Endometrial microvascular endothelial cells (primary cell): ENCODE data around the gene PGLYRP4. TPM values are rescaled to one million over a fixed set of nuclear protein-coding genes. Genes with fewer than 3 reads are reported as not detected.
"Not testable (repeated sequence)": the region's sequence is repeated elsewhere in the genome, so short reads cannot be mapped to it uniquely, and the experiment has no call there.

Experiments
- in situ Hi-C: cut with HindIII; loops from 2 replicates; pipeline ENCODE4 v1.10.0; 2017; ENCODE audit warnings: low sequenced_read_pairs, low pct_unique_long_range_greater_than_20kb; ENCODE audit errors: inconsistent ontology term
- total RNA-seq: library from RNA; depleted of rRNA; stranded (reverse); fragments of >200 nt; gene quantifications from one replicate; pipeline ENCODE4 v1.2.3, GENCODE V29; 2015; ENCODE audit errors: inconsistent ontology term

PGLYRP4 gene
- total RNA-seq, 1 donor from 2014 or later: not detected

DNA sequence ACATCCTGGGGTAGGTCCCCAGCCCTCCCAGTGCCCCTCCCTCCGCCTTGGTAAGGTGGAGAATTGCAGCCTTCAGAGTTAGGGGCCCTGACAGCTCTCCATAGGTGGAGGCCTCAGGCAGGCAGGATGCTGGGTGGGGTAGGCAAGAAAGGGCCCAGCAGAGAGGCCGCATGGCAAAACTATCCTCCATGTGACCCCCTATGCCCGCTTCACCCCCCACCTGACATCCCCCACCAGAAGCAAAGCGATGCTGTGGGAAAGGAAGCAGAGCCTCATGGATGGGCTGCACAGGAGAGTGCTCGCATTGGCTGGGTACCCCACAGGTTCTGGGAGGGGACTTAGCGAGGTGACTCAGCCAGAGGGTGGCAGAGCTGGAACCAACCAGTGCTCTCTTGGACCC, 10.6 kb upstream of the PGLYRP4 start:
- in situ Hi-C loops: loop anchor here (25.0 kb wide), 1 partner anchor 128 kb away; no protein-coding TSS in a partner anchor

DNA sequence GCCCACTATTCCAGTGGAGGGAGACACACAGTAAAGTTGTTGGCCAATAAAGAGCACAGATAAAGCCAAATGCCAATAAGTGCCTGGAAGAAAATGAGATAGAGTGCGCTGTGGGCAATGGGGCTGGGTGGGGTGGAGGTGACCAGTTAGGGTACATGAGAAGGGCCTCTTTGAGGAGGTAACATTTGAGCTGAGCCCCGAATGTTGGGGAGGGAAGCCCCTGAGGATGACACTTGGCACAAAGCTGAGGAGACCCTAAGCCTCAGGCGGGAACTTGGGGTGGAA, 10.0 kb upstream of the PGLYRP4 start:
- in situ Hi-C loops: loop anchor here (25.0 kb wide), 1 partner anchor 129 kb away; no protein-coding TSS in a partner anchor

DNA sequence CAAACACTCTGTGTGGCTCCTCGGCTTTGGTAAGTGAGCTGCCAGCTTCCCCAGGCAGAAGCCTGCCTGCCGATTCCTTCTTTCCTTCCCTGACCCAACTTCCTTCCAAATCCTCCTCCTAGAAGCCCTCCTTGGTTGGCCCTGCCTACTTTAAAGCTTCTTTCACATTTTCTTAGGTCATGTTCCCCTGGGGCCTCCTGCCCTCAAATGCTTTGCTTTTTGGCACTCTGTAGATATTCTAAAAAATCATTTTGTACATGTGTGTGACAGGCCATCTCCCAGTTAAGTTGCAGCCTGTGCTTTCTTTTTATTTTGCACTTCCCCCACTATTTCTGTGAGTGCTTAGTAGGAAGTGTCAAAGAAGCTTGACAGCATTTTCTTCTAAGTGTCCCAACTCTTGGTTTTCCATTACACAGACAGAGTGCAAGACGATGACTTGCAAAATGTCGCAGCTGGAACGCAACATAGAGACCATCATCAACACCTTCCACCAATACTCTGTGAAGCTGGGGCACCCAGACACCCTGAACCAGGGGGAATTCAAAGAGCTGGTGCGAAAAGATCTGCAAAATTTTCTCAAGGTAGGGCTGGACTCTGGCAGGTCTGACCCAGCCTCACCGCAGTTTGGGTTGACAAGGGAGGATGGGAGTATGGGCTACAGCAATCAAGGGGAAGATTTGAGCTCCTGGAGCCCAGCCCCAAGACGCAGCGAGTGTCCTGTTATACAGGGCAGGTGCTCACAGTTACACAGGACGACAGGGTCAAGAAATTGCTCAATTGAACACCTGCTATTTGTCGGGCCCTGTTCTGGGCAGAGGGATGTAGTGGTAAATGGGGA, 9.4 kb upstream of the PGLYRP4 start, which contains the start of gene S100A9:
Gene S100A9 (plus strand): TSS at position 2 of the 838 bp plus-strand sequence. CDS start 430 bp downstream, at position 432.
- in situ Hi-C loops: loop anchor here (25.0 kb wide), 1 partner anchor 129 kb away; no protein-coding TSS in a partner anchor

DNA sequence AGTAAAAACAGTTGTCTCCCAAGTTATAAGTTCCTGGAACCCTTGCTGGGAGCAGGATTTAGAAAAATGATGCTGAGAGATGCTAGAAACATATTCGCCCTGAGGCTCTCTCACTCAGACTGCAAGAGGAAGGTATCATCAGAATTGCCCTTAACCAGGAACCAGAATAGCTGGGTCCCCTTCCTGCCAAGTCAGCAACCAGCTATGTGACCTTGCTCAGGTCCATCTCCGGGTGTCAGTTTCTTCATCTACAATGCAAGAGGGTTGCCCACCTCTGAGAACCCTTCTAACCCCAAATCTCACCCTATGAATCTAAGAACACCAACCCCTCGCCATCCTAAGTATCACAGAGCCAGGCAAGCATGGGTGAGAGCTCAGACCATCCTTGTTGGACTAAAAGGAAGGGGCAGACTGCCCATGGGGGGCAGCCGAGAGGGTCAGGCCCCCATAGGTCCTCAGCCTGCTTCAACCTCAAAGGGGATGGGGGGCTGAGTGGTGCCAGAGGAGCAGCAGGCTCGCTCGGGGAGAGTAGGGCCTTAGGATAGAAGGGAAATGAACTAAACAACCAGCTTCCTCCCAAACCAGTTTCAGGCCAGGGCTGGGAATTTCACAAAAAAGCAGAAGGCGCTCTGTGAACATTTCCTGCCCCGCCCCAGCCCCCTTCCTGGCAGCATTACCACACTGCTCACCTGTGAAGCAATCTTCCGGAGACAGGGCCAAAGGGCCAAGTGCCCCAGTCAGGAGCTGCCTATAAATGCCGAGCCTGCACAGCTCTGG, 8.6 kb upstream of the PGLYRP4 start:
- in situ Hi-C loops: loop anchor here (25.0 kb wide), 1 partner anchor 130 kb away; no protein-coding TSS in a partner anchor

DNA sequence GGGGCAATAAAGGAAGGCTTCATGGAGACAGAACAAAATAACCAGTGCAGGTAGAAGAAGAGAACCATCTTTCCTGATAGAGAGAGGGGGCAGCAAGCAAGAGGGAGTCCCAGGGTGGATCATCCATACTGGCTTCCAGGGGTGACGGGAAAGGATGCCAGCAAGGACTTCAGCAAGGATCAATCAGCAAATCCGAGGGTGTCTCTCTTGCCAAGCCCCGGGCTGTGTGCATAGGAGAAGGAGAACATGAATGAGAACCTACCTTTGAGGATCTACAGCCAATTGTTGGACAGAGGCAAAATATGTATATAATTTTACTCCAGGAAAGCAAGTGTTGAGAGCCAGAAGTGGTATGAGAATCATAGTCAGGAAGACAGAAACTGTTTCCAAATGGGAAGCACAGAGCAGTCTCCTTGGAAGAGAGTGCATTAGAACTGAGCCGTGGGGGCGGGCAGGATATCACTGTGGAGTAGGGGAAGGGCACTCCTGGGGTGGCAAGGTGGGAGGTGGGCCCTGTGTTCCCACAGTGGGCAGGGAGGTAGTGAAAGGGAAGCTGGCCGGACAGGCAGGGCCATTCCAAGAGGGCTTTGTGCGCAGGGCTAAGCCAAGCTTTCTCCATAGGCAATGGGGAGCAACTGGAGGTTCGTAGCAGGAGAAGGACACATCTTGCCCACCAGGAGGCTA, 7.9 kb upstream of the PGLYRP4 start:
- in situ Hi-C loops: loop anchor here (25.0 kb wide), 1 partner anchor 131 kb away; no protein-coding TSS in a partner anchor

DNA sequence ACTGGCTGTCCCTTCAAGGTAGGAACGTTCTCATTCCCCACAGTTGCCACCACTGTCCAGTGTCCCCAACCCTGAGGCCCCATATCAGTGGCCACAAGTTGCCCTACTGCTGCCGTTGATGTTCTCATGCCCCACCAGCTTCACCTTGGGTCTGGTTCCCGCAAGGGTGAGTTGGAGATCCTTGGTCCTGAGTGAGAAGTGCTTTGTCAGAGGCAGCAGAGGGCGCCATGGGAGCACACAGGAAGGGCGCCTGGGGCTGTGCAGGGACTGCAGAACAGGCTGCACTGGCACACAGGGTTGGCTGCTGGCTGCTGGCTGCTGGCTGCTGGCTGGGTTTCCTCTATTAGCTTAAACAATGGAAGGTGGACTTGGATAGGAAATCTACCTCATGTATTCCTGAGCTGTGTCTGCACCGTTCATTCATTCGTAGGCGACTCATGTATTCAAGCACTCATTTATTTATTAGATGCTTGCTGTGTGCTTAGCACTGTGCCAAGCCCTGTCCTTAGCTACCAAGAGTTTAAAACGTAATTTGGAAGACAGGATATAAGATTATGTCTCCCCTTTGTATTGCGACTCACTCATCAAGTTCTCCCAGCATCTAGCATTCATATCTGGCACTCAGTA, 6.9 kb upstream of the PGLYRP4 start:
- in situ Hi-C loops: loop anchor here (25.0 kb wide), 1 partner anchor 132 kb away; no protein-coding TSS in a partner anchor

DNA sequence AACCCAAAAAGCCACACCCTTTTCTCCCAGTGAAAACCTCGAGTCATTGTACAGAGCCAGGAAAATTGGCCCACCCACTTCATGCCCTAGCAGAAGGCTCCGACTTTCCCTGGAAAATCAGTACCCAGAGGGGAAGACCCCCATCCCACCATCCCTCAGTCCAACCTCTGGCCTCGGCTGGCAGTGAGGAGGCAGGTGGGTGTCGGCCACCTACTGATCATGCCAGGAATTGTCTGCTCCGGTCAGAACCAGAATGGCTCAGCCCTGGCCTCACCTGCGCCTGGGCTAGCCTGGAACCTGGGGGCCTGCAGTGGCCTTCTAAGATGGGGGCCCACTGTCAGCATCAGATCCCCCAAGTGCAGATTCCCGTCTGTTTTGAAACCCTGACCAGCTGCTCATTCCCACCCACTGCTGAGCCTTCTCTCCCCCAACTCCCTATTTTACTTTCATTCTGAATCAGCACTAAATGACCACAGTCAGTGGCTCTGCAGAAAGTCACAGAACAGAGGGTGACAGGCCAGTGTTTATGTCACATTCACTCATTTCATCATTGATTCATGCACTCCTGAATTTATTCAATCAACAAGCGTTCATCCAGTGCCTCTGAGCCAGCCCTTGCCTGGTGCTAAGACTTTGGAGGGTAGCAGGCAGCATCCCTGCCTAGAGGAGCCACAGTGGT, 6.0 kb upstream of the PGLYRP4 start:
- in situ Hi-C loops: loop anchor here (25.0 kb wide), 1 partner anchor 133 kb away; no protein-coding TSS in a partner anchor

DNA sequence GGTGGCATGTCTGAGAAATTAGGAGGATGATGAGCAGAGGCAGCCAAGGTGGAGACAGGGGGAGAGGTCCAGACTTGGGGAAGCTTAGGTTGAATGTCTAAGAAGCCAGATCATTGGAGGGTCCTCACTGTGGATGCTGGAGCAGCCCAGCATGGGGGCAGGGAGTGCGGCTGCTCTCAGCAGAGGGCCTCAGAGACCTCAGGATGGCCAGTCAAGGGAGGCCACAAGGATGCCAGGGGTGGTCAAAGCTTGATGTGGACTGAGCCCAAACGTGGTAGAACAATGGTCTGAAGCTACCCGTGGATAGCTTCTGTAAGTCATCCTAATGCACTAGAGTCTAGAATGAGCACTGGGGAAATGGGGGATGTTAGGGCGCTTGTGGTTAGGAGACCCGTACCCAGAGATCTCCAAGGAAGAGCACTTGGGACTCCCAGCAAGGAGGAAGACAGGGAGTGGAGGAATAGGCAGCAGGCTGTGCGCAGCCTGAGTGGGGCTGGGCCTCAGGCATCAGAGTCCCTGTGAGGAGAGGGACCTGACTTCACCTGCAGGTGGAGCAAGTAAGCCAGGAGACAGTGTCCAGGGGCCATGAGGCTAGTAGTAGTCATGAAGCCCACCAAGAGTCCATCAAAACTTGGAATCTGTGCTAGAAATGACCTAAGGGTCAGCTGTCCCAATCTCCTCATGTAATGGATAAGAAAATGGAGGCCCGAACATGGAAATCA, 4.7 kb upstream of the PGLYRP4 start:
- in situ Hi-C loops: loop anchor here (25.0 kb wide), 1 partner anchor 134 kb away; no protein-coding TSS in a partner anchor

DNA sequence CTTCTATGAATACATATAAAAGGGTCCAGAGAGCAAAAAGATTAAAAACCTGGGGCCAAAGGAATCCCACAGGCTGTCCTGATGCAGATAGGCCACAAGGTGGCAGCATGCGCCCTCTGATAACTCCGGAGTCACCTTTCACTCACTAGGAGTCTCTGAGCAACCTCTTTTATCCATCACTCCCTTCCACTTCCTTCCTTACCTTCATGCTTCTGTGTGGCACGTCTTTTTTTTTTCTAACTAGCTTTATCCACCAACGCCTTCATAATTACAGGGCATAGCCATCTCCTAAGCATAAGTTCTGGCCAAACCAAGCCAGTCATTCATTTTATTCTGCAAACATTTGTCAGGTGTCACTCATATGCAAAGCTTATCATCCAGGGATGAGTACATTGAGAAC, 3.9 kb upstream of the PGLYRP4 start:
- in situ Hi-C loops: loop anchor here (25.0 kb wide), 1 partner anchor 135 kb away; no protein-coding TSS in a partner anchor

DNA sequence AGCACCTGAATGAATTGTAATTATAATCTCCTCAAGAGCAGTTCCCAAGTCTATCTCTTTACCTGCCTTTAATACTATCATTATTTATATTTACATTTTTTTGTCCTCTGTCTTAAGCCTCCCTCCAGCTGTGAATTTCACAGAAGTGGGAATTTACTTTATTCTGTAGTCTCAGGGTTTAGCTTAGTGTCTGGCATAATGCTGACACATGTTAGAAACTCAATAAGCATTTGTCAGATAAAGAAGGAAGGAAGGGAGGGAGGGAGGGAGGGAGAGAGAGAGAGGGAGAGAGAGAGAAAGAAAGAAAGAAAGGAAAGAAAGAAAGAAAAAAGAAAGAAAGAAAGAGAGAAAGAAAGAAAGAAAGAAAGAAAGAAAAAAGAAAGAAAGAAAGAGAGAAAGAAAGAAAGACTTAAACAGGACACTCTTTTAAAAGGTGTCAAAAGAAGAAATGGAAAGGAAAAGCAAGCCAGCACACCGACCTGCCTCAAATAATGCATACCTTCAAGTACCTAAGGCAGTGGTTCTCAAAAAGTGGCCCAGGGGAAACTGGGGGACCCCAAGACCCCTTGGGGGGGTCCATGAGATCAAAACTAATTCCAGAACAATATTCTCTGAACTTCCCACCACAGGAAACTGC, 1.8 kb upstream of the PGLYRP4 start:
- in situ Hi-C loops: loop anchor here (25.0 kb wide), 1 partner anchor 137 kb away; no protein-coding TSS in a partner anchor

DNA sequence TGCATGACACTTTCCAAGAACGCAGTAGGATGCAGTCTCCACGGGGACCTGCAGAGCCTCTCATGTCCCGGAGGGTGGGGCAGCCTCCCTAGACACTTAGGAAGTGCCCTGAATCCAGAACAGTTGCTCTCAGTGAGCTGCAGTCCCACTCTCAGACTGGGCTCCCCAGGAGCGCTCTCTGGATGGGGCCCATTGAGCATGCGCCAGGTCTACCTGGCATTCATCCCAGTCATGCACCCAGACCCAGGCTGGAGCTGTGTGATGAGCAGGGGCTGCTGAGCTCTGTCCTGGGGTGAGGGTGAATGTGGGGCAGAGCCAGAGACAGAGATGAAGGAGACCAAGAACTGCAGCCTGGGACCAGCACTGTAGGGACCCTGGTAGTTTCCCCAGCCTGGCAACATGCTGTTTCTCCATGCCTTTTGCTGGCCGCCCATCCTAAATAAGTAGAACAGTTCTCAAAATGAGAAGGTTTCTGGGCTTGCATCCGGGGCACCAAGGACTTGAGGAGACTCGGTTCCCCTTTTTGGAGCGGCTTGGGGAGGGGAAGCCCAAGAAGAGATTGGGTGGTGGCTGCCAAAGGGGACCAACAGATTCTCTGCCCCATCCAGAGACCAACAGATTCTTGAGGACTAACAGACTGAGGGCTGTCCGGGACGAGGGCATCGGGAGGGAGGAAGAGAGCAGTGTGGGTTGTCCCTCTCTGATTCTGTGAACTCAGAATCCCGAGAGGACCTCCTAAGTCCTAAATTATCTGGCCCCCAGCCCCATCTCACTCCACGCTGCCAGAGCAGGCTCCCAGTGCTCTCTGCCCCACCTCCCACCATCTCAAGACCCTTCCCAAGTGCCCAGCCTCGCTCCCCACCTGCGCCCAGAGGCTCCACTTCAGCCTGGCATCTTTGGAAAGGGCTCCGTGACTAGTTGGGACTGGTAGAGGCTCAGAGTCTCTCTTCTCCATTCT, 1.0 kb upstream of the PGLYRP4 start:
- in situ Hi-C loops: loop anchor here (25.0 kb wide), 1 partner anchor 138 kb away; no protein-coding TSS in a partner anchor

DNA sequence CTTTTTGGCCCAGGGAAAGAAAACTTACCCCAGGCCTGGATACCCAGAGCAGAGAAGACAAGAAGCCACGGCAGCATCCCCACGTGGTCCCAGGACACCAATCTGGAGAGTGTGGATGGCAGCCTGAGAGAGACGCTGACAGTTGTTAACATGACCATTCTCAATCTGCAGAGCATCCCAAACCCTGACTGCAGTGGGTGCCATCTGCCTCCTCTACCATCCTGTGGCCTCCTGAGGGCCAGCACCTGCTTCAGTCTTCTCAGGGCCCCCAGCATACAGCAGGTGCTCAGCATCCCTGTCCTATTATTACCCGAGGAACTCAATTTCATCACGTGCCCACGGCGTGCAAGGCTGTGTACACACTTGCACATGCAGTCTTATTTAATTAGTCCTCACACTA, 785 bp downstream of the PGLYRP4 start:
- in situ Hi-C loops: no loop called here

DNA sequence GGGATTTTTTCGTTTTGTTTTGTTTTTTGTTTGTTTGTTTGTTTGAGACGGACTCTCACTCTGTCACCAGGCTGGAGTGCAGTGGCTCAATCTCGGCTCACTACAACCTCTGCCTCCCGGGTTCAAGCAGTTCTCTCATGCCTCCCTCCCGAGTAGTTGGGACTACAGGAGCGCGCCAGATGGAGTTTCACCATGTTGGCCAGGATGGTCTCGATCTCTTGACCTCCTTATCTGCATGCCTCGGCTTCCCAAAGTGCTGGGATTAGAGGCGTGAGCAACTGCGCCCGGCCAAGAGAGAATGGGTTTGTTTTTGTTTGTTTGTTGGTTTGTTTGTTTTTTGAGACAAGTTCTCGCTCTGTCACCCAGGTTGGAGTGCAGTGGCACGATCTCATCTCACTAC, 1.6 kb downstream of the PGLYRP4 start:
- in situ Hi-C loops: not testable (repeated sequence)

DNA sequence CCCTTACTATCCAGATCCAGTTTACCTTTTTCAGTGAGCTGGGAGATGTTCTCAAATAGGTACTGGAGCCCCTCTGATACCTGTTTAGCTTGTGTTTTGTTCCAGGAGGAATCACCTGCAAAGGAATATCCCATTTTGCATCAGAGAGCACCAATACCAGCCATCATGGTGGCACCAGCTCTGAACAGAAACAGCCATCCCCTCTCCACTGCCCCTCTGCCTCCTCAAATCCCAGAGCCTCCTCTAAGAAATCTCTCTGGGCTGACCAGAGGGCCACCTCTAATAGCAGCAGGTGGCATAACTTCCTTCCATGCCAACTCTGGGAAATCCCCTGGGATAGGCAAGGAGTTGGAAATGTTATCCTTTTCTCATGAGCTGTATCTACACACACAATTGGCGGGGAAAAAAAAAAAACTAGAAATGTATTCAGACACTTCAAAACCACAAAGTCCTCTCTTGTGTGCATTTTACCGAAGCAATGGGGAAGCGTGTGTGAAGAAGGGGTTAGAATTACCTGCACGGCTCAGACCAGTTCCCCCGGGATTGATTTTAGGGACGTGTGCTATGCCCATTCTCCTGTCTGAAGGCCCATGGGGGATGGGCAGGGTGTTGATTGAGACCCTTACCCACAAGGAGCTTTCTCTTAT, 2.4 kb downstream of the PGLYRP4 start:
- in situ Hi-C loops: no loop called here
